ENCODE measurements around the gene AMN. TPM values are rescaled to one million over a fixed set of nuclear protein-coding genes. Genes with fewer than 3 reads are reported as not detected.

The AMN gene
- 0.23 TPM for total RNA-seq

DNA sequence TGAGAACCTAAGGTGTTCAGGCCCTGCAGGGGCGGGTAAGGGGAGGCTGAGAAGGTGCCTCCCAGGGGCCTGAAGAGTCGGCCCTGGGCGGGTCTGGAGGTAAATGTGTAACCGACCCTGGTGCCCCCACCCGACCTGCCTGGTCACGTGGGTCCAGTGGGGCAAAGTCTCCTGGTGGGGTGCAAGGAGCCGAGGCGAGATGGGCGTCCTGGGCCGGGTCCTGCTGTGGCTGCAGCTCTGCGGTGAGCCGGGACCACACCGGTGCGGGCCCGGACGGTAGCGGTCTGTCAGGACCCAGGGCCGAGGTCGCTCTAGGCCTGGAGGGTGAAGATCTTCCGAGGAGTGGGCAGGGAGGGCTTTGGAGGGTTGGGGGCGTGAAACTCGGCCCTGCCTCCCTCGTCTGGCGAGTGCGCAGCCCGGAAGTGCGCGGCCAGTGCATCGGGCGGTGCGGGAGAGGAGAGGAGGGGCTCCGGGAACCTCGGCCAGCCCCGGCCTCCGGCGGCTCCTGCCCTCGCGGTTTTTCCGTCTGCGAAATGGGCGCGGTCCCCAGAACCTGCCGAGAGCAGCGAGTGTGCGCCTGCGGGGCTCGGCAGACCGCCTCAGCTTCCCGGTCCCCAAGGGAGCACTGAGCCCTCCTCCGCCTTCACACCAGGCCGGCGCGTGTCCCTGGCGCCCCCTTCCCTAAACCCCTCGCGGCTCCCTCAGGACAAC is at the start of gene AMN:
Gene AMN (plus strand): TSS at position 174 of the 711 bp plus-strand sequence. CDS start 26 bp downstream, at position 200.

Other genes with a start within 250 kb of the AMN start
- 25.4 TPM for gene TRAF3, start 145.2 kb upstream of the AMN start, total RNA-seq
- 110 TPM for gene CDC42BPB, start 134.9 kb downstream of the AMN start, total RNA-seq
- 1.2 TPM for gene LBHD2, start 161.5 kb downstream of the AMN start, total RNA-seq
- gene EXOC3L4, start 172.1 kb downstream of the AMN start, total RNA-seq = 0.46 TPM
- 12.7 TPM for gene TNFAIP2, start 200.8 kb downstream of the AMN start, total RNA-seq